ENCODE measurements around the gene LZTFL1. TPM values are rescaled to one million over a fixed set of nuclear protein-coding genes. Genes with fewer than 3 reads are reported as not detected.

The LZTFL1 gene
- total RNA-seq, 1 donor from 2014 or later: 7.4 TPM

- peaks cover 8% of the 10 kb centered on the region for H3K4me1 ChIP-seq
- peaks cover 12% of the 10 kb centered on the region for H3K9me3 ChIP-seq (replicated peaks)
- no peak for DNase-seq
- no peak overlapping the region for H3K4me3 ChIP-seq
- H3K36me3 ChIP-seq: no peaks in the 10 kb centered on the region
- TF ChIP-seq CTCF (IDR thresholded peaks at IDR 0.05; ENCODE audit: borderline replicate concordance): no peak
- intact Hi-C loops (cut with micrococcal nuclease): no loop called here
- H3K27me3 ChIP-seq (ENCODE audit: low read depth): no peaks in the 10 kb centered on the region
- no peak overlapping the region for H3K27ac ChIP-seq (replicated peaks)
Observed at GRCh38 chr3:45852828-45853227, 10.9 kb upstream of the LZTFL1 start.

GRCh38 chr3:45848392-45848791 lies 6.5 kb upstream of the LZTFL1 start:
- Histone ChIP-seq H3K4me1 (peaks cover 14% of the 10 kb centered on the region), H3K27me3 (ENCODE audit: low read depth) (no peaks in the 10 kb centered on the region), H3K9me3 (replicated peaks) (no peaks in the 10 kb centered on the region), H3K4me3 (no peak overlapping the region), H3K27ac (replicated peaks) (no peak overlapping the region), H3K36me3 (no peaks in the 10 kb centered on the region)
- intact Hi-C loops (cut with micrococcal nuclease): no loop called here
- TF ChIP-seq CTCF (IDR thresholded peaks at IDR 0.05; ENCODE audit: borderline replicate concordance): no peak
- DNase-seq: no peak

GRCh38 chr3:45844616-45845015 lies 2.7 kb upstream of the LZTFL1 start:
- intact Hi-C loops (cut with micrococcal nuclease): loop anchor here (5.0 kb wide), 1 partner anchor 83 kb away; no protein-coding TSS in a partner anchor
- Histone ChIP-seq H3K27ac (replicated peaks) (no peak overlapping the region), H3K4me3 (no peak overlapping the region), H3K4me1 (peaks cover 34% of the 10 kb centered on the region), H3K36me3 (no peaks in the 10 kb centered on the region), H3K9me3 (replicated peaks) (no peaks in the 10 kb centered on the region), H3K27me3 (ENCODE audit: low read depth) (no peaks in the 10 kb centered on the region)
- no peak for TF ChIP-seq CTCF (IDR thresholded peaks at IDR 0.05; ENCODE audit: borderline replicate concordance)
- DNase-seq: no peak

- no peaks in the 10 kb centered on the region for H3K36me3 ChIP-seq
- H3K27ac ChIP-seq (replicated peaks): no peak overlapping the region
- H3K4me1 ChIP-seq: peaks cover 28% of the 10 kb centered on the region
- no peaks in the 10 kb centered on the region for H3K9me3 ChIP-seq (replicated peaks)
- no peak for TF ChIP-seq CTCF (IDR thresholded peaks at IDR 0.05; ENCODE audit: borderline replicate concordance)
- no peak for DNase-seq
- H3K4me3 ChIP-seq: no peak overlapping the region
- H3K27me3 ChIP-seq (ENCODE audit: low read depth): no peaks in the 10 kb centered on the region
- intact Hi-C loops (cut with micrococcal nuclease): loop anchor here (5.0 kb wide), 1 partner anchor 84 kb away; no protein-coding TSS in a partner anchor
Observed at GRCh38 chr3:45842851-45843625, 1.1 kb upstream of the LZTFL1 start.

GRCh38 chr3:45841420-45841756 lies 531 bp downstream of the LZTFL1 start:
- Histone ChIP-seq H3K27ac (replicated peaks) (peak overlapping the region; percentile 54), H3K4me3 (peak overlapping the region; percentile 91), H3K4me1 (peaks cover 20% of the 10 kb centered on the region), H3K9me3 (replicated peaks) (no peaks in the 10 kb centered on the region), H3K27me3 (ENCODE audit: low read depth) (no peaks in the 10 kb centered on the region), H3K36me3 (peaks cover 6% of the 10 kb centered on the region)
- no peak for TF ChIP-seq CTCF (IDR thresholded peaks at IDR 0.05; ENCODE audit: borderline replicate concordance)
- intact Hi-C loops (cut with micrococcal nuclease): loop anchor here (5.0 kb wide), 1 partner anchor 86 kb away; no protein-coding TSS in a partner anchor
- no peak for DNase-seq

All from left ventricle myocardium inferior (tissue), 1 donor.